Fibroblast of gingiva (primary cell): ENCODE measurements around the gene PRSS33.

Source experiments
- DNase-seq: peaks from one replicate; pipeline ENCODE4 v3.0.0-alpha.2; 2011; ENCODE audit warnings: low read depth

The PRSS33 gene

DNA sequence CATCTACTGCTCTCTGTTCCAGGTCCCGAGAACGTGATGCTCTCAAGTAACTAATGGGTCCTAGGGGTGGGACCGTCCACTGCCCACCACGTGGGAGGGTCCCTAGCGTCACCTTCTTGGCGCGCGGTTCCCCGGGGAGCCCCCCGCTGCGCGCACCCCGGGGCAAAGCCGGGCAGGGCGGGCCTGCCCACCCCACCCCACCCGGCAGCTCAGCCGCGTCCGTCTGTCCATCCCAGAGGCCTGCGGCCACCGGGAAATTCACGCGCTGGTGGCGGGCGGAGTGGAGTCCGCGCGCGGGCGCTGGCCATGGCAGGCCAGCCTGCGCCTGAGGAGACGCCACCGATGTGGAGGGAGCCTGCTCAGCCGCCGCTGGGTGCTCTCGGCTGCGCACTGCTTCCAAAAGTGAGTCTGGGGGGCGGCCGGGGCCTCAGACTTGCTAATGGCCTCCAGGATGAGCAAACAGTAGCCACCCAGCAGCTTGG lies 11.4 kb upstream of the PRSS33 start:
- no peak for DNase-seq

DNA sequence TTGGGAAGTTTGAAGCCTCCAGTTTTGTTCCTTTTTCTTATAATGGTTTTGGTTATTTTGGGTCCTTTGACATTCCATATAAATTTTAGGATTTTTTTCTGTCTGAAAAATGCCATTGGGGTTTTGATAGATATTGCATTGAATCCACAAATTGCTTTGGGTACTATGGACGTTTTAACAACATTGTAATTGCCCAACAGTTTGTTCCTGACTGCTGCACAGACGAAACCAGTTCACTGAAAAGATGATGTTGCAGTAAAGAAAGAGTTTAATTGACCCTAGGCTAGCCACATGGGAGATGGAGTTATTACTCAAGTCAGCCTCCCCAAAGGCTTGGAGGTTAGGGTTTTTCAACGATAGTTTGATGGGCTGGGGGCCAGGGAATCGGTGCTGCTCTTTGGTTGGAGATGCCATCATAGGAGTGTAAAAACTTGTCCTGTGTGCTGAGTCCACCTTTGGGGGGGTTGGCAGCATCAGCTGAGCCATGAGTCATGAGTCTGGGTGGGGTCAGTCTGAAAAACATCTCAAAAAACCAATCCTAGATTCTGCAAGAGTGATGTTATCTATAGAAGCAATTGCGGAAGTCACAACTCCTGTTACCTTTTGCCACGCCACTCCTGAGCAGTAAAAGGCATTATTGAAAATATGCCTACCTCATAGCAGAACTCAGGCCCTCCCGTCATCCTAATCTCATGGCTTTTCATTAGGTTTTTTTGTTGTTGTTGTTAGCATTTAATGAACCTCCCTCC lies 8.2 kb upstream of the PRSS33 start:
- no peak for DNase-seq

DNA sequence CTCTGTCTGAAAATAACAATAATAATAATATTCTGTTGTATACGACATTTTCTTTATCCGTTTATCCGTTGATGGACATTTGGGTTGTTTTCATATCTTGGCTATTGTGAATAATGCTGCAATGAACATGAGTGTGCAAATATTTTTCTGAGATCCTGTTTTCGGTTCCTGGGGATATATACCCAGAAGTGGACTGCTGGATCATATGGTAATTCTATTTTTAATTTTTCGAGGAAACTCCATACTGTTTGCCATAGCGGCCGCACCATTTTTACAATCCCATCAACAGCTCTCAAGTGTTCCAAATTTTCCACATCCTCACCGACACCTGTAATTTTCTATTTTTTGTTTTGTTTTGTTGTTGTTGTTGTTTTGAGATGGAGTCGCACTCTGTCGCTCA lies 5.6 kb upstream of the PRSS33 start:
- DNase-seq, result no peak

DNA sequence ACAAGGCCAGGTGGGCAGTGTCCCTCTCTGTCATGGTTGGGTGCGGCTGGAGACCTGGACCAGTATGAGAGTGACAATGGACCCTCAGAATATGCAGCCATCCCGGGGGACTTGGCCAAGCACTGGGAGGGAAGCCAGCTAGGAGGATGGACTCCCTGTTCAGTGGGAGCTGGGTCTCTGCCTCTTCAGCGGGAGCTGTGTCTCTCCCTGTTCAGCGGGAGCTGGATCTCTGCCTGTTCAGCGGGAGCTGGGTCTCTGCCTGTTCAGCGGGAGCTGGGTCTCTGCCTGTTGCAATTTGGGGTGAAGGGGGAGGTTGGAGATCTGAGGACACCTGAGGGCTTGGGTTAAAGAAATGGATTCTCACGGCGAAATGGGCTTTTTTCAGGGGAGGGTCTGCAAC lies 3.8 kb upstream of the PRSS33 start:
- DNase-seq, result no peak

DNA sequence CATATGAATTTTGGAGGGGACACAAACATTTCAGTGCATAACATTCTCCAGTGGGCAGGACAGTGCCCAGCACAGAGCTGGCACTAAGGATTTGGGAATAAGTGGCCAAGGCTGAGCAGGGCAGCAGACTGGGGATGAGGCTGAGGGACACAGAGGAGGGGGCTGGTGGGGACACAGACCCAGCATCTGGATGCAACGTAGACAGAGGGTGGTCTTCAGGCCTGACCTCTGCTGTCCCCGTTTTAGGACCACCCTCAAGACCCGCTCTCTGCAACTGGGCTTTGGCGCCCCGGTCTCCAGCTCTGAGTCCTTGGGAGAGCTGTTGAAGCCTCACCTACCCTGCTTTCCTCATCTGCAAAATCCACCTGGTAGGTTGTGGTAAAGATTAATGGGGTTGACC lies 3.3 kb upstream of the PRSS33 start:
- DNase-seq, result no peak

DNA sequence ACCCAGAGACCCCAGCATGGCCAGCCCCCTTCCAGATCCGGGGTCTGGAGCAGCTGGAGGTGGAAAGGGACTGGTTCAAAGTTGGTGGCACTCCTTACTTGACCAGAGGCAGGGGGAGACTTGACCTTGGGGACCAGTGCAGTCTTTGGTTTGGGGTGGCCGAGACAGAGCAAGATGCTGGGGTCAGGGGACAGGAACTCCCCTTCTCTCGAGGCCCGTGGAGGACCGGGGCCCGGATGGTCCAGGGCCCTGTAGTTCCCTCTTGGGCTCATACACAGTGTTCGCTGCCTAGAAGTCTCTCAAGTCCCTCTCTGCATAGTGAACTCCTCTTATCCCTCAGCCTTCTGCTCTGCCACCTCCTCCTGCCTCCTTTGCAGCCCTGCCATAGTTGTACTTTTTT lies 601 bp upstream of the PRSS33 start:
- DNase-seq, result no peak

DNA sequence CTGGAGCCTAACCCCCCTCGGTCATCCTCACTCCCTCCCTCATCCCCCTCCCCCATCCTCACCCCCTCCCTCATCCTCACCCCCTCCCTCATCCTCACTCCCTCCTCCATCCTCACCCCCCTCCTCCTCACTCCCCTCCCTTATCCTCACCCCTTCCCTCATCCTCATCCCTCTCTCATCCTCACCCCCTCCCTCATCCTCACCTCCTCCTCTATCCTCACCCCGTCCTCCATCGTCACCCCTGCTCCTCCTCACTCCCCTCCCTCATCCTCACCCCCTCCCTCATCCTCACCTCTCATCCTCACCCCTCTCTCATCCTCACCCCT lies 571 bp downstream of the PRSS33 start:
- no peak for DNase-seq

DNA sequence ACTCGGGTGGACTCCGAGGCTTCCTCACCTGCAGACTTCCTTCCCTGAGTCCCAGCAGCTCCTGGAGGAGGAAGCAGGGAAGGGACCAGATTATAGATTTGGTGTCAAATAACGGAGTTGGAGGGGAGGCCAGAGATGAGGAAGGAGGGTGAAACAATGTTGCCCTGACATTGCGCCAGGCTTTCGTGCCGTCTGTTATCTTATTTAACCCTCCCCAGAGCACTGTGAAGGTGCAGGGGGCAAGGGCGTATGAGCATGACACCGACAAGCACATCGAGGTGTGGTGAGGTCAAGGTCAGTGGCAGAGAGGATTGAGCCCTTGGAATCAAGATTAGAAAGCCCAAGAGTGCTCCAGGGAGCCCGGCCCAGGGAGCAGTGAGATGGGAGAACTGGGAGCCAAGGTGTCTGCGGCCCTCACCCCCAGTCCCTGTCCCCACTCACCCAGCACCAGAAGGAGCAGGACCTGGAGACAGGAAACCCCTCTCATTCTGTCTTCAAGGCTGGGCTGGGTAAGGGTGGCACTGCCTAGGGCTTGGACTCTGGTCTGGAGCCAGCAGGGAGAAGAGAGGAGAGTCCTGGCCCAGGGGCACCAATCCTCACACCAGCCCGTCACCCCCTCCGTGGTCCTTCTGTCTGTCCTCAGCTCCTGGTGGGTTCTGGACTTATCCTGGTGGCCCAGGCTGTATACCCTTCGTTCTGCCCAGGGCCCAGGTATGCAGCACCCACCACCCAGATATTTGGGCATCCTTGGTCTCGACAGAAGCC lies 1.1 kb downstream of the PRSS33 start:
- DNase-seq, result no peak

DNA sequence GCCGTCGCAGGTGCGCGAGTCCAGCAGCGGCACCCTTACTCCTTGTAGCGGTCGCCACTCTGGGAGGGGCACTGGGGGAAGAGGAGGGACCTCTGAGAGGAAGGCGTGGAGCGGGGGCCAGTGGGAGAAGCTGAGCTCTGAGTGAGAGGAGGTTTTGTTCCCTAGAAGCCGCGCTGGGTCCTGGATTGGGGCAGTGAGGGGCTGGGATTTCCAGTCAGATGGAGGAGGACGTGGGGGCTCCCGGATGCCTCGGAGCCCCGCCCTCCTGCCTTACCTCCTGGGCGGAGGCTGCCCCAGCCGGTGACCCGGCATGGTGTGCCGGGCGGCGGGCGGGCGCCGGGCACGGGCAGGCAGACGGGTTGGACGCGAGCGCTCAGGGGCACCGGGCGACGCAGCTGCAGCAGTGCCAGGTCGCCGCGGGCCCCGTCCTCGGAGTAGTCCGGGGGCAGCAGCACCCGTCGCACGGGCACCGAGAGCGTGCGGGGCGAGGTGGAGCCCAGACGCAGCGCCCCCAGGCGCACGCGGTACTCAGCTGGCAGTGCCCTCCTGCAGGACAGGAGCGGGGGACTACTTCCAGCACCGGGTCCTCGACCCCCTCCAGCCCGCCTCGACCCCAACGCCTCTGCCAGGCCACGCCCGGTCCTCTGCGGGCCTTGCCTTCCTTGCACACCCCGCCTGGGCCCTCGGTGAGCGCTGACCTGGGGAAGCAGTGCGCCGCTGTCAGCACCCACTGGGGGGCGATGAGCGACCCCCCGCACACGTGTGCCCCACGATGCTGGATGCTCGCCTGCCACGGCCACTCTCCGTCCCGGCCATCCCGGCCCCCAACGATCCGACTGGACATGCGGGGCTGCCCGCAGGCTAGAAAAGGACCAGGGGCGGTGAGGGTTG lies 2.0 kb downstream of the PRSS33 start:
- no peak for DNase-seq

DNA sequence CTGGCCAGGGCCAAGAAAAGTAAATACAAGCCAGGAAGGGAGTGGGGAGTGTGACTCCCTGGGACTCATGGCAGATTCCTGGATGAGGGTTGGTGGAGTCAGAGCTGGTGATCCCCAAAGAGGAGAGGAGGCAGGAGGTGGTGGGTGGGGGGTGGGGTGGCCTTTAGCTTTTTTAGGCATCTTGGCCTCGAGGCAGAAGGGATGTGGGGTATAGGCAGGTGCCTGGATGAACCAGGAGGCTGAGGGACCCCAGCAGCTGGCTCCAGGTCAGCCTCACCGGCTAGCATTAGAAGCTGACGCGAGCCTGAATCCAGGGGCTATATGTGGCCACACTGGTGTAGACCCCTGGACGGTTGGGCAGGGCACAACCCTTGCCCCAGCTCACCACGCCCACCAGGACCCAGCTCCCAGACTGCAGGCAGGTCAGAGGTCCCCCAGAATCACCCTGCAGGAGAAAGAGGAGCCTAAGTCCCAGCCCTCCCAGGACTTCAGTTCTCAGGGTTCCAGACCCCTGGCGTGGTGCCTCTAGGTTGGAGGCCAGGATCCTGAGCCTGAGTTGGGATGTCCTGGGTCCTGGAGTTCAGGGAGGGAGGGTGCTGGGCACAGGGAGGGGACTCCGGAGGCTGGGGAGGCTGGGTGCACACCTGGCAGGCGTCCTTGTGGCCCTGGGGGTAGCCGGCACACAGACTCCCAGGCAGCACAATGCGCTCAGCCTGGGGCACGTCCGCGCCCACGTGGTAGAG lies 2.8 kb downstream of the PRSS33 start:
- no peak for DNase-seq

DNA sequence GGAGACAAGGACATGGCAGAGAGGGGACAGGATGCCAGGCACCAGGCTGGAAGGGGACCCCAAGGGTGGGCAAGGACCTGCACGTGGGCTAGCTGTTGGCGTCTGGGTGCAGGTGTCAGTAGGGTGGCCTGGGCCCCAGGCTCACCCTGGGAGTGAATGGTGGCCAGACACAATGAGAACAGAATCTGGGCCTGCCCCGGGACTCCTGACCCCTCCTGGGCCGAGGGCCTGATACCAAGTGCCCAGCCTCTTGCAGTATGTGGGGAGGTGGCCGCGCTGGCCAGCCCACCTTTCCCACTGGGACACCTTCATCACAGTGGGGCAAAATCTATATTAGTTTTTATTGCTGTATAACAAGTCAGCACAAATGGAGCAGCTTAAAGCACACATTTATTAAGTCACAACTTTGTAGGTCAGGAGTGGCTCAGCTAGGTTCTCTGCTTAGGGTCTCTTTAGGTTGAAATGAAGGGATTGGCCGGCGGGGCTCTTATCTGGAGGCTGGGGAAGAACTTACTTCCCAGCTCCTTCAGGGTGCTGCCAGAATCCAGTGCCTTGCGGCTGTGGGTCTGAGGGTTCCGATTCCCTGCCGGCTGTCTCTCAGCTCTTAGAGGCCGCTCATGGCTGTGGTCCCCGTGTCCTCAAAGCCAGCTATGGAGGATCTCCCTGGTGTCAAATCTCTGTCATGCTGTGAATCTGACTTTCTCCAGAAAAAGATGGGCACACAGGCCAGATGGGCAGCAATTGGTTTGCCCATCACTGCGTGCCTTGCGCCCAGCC lies 3.6 kb downstream of the PRSS33 start:
- DNase-seq, result no peak

DNA sequence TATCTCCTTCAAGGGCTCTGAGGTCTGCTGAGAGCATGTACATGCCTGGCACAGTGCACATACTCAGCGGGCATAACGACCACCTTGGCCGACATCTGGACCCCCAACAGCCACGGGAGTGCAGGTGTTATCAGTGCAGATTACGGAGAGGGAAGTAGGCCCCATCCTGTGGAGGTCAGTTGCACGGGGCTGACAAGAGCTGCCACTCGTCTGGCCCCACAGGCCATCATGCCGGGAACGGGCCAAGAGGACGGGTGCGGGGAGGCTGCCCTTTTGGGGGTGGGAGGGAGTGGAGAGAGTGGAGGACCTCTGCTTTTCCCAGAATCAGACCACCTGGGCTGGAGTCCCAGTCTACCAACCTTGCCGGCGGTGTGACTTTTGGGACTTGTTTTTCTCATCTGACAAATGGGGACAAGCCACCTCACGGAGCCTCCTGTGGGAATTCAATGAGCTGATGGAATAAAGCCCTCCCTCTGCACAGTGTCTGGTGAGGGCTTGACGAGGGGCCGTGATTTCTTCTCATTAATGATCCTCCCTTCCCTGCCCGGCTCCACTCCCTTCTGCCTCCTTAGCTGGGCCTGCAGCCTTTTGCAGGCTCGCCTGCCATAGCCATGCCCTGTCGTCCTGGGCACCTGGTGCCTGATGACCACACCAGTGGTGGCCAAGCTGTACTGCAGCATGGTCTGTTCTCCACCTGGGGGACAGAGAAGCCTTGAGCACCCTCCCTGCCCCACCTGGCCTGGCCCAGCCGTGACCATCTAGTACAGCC lies 4.6 kb downstream of the PRSS33 start:
- no peak for DNase-seq

DNA sequence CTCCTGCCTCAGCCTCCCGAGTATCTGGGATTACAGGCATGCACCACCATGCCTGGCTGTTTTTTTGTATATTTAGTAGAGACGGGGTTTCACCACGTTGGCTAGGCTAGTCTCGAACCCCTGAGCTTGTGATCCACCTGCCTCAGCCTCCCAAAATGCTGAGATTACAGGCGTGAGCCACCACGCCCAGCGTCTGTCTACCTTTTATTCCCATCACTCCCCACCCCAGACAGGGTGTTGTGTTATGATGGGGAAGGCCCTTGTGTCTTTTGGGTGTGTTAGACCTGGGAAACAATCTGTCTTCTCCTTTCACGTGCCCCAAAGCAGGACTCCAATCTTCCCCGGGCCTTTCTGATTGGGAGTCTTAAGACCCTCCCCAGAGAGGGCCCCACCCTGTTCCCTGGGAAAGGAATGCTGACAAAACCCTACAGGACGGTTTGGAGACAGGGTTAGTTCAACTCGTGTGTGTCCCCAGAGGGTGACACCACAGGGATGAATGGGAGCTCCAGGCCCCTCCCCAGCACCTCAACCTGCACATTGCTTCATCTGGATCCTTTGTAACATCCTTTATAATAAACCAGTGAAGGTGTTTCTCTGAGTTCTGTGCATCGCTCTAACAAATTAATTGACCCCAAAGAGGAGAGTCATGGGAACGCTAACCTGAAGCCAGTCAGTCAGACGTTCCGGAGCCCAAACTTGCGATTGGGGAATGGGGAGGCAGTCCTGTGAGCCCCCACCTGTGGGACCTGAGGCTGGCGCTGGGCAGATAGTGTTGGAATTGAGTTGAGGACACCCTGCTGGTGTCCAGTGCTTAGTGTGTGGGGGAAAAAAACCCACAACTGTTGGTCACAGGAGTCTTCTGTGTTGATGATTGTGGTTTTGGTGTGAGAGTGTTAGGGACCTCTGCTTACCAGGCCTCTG lies 7.1 kb downstream of the PRSS33 start:
- no peak for DNase-seq

DNA sequence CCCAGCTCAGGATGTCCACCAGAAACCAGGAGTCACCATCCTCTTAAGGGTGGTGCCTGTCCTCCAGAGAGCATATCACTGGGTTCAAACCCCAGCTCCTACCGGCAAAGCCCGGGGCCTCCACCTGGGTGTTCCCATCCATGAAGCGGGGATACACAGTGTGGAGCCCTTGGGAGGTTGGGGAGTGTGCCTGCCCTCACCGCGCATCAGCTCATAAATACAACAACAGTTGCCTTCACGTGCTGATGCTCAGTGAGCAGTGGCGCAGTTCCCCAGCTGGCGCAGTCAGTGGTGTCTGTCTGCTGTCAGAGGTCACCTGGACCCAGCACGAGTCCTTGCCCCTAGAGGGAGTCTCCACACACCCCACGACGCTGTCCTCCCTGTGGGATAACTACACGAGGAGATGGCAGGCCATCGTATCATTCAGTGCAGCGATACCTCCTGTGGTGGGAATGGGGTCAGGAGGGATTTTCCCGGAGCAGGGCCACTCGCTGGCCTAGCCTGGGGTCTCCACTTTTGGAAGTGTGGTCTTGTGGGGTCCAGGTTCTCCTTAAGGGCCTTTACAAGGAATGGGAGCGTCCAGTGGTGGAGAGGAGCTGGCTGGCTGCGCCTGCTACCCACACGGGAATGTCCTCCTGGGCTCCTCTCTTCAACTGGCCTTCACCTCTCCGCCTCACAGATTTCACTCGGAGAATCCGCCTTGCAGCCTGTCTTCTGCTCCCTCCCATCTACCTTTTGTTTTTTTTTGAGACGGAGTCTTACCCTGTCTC lies 8.0 kb downstream of the PRSS33 start:
- no peak for DNase-seq

DNA sequence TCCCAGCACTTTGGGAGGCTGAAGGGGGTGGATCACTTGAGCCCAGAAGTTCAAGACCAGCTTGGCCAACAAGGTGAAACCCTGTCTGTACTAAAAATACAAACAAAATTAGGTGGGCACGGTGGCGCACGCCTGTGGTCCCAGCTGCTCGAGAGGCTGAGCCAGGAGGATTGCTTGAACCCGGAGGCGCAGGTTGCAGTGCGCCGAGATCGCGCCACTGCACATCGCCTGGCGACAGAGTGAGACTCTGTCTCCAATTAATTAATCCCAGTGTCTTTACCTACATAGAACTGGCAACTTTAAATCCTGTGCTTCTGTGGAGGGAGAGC lies 8.8 kb downstream of the PRSS33 start:
- no peak for DNase-seq

DNA sequence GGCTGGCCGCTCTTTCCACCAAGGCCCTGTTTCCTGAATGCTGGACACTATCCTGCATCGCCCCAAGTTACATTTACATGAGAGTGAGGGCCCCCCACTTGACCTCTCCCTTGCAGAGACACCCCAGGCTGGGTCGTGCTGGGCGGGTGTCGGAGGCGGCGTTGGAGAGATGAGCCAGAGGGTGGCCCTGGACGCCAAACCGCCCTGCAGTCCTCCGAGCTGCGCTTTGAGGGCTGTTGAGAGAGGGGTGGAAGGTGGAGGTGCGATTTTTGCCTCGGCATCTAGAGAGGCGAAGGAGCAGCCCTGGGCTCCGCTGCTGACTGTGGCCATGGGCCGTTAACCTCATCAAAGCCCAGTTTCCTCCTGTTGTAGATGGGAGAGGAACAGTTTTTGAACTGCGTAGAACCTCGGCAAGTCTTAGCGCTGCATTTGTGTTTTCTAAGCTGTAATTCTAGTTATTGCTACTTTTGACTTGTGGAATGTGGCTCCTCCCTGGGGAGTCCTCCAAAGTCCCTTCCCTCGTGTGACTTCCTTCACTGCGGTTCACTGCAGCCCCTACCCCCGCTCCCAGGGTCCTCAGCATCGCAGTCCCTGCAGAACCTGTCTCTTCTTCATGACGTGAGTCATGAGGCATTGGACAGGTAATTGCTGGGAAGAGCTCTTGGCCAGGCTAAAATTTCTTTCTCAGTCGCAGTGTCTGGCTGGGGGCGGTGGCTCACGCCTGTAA lies 9.3 kb downstream of the PRSS33 start:
- no peak for DNase-seq

DNA sequence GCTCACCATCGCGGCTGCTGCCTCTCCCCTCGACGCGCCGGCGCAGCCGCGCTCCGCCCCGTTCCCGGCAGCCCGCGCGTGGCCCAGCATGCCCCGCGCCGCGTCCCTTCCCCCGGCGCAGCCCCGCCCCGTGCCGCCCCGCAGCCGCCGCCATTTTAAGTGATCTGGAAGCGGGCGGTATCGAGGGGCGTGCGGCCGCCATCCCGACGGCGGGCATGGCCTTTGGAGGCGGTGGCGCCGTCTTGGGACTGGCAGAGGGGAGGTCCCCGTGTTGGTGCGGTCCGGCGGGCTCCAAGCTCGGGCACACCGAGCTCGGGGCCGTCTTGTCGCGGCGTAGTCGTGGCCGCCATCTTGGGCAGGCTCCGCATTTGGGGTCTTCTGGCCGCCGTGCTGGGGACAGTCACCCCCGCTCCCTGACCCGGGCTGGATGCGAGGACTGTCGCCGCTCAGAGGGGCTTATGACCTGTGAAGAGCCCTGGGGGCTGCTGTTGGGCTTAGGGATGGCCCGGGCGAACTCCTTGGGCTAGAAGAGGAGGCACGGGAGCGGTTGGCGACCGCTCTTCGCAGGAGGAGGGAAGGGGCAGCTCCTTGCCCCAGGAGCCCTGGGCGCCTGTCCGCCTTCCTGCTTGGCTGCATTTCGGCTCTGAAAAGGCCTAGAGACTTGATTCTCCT lies 10.0 kb downstream of the PRSS33 start, which contains the start of gene ELOB:
ELOB (minus strand) TSS at position 50 of the 672 bp plus-strand sequence; CDS start at position 9, 41 bp downstream.
- DNase-seq, result peak; percentile 78
